ENCODE data around the gene TSPEAR.

TSPEAR gene

DNA sequence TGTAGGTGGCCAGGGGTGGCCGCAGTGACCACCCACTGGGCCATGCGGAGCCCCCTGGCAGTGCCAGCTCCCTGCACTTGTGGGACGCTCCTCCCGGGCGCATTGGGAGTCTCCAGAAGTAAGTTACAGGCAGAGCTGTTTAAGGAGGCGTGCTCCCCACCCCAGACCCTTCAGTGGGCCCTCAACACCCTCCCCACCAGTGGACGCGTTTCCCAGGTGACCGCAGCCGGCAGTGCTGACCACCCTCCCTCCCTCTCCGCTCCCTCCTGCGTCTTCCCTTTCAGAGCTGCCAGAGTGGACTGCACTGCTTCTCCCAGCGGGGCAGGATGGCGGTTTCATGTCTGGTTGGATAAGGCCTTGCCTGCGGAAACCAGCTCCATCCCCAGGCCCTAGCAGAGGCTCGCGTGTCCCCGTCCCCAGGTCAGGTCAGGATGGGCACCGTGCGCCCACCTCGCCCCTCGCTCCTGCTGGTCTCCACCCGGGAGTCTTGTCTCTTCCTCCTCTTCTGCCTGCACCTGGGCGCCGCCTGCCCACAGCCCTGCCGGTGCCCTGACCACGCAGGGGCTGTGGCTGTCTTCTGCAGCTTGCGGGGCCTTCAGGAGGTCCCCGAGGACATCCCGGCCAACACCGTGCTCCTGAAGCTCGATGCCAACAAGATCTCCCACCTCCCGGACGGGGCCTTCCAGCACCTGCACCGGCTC, 255.0 kb downstream of the TSPEAR start:
- DNase-seq = no peak

GRCh38 chr21:44455524-44456213, 255.7 kb downstream of the TSPEAR start:
- DNase-seq = peak; percentile 33

DNA sequence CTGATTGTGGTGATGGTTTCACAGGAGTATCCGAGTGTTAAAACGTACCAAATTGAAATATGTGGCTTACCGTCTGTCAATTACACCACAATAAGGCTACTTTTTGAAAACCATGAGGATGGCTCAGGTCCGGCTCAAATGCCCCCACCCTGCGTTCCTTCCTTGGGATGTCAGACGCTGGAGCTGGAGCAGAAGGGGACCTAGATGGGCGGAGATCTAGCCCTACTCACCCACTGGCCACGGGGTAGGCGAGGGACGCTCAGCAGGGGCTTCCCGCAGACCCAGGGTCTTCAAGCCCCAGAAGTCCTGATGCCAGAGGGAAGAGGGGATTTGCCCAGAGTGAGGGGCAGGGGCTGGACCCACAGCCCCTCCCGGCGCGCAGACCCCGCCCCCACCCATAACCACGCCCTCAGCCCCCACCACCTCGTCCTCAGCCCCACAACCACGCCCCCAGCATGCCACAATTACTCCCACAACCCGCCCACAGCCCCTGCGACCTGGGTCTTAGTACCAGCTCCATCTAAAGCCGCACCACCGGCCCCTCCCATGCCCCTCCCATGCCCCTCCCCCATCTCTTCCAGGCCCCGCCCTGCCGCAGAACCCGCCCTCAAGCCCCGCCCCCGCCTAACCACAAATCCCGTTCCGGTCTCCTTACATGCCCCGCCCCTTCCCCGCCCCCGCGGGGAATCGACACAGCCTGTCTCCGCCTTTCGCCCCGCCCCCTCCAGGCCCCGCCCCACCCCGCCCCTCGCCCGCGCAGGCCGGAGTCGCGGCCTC, 256.4 kb downstream of the TSPEAR start, which contains the start of gene LRRC3:
Gene LRRC3 (plus strand): TSS at position 764 of the 777 bp plus-strand sequence. CDS start 1,135 bp downstream, outside the sequence.
- DNase-seq = peak; percentile 84

DNA sequence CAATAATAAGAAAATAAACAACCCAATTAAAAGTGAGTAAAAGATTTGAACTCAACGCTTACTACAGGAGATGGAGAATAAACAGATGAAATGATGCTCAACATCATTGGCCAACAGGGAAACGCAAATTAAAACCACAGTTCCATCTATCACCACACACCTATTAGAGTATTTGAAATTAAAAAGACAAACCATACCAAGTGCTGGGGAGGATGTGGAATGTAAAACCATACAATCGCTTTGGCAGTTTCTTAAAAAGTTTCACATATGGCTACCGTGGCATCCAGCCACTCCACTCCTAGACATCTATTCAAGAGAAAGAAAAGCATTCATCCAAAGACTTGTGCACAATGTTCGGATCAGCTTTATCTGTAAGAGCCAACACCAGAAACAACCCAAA, 257.3 kb downstream of the TSPEAR start:
- no peak for DNase-seq

- DNase-seq = no peak
Measured at GRCh38 chr21:44453120-44453519, 258.3 kb downstream of the TSPEAR start.

DNA sequence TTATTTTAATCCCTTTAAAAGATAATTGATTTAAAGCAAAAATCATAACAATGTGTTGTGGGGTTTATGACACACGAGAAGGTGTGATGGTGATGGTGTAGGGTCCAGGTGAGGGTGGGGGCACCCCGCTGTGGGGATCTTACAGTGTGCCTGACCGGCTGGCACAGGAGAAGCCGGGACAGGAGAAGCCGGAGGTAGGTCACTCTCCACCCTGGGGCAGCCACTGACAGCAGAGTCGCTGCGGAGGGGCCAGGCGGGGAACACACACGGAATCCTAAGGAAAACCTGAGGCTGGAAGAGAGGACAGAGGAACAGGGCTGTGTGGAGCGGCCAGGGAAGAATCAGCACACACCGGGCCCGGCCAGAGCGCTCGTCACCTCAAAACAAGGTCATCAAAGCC, 260.4 kb downstream of the TSPEAR start:
- DNase-seq = no peak

DNA sequence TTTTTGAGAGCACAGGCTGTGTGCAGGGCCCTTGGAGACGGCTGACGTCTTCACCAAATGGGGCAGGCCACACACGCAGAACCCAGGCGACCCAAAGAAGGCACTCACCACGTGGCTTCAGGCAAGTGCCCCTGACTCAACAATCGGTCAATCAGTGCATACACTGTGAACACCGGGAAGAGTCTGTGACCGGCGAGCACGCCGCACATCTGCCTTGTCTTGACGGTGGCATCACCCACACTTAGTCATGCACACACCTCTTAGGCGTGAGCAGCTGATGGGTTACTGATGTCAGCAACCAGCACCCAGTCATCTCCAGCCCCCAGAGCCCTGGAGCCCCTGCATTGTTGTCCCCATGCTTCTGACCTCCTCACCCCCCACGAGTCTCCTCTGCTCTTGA, 261.0 kb downstream of the TSPEAR start:
- no peak for DNase-seq

- DNase-seq = no peak
Measured at GRCh38 chr21:44449473-44450363, 261.7 kb downstream of the TSPEAR start.

- no peak for DNase-seq
Measured at GRCh38 chr21:44448651-44449131, 262.7 kb downstream of the TSPEAR start.

All from CD4-positive, alpha-beta T cell treated with Interleukin-12 subunit alpha and Interleukin-12 subunit beta, for 1 hour (primary cell).